H1 (cell line): ENCODE results near the gene SFMBT2. TPM values are rescaled to one million over a fixed set of nuclear protein-coding genes. Genes with fewer than 3 reads are reported as not detected.

Source experiments
- CTCF ChIA-PET: fragments of 300-600 bp; sonication (Branson Sonifier 250); formaldehyde crosslinking; loops from one replicate; lab custom pipeline; 2021; ENCODE audit not compliant: partially characterized antibody; lab: Charles Lee
- POLR2A ChIA-PET: fragments of 300-600 bp; sonication (Branson Sonifier 250); formaldehyde crosslinking; loops from one replicate; lab custom pipeline; 2021; ENCODE audit warnings: inconsistent platforms; ENCODE audit not compliant: partially characterized antibody; lab: Charles Lee
- DNase-seq, 2 experiments: peaks; one replicate each; pipeline versions ENCODE4 v3.0.0 to v3.0.0-alpha.2; 2010 to 2022; ENCODE audit warnings: low spot score in 2 of 2, low read depth in 1 of 2, mixed read lengths in 1 of 2
- FAIRE-seq: peaks from 2 replicates; lab custom pipeline; 2011; peaks lifted over from hg19 to GRCh38; lab: Jason Lieb, UNC
- H2AFZ ChIP-seq: 2 replicates; pipeline ENCODE4 v1.8.1; 2012; ENCODE audit warnings: low read length, inconsistent platforms
- H2AK5ac ChIP-seq: 2 replicates; pipeline ENCODE4 v1.6.1; 2013; ENCODE audit warnings: low read depth, low read length
- H2BK120ac ChIP-seq: replicated peaks from 2 replicates; pipeline ENCODE3; 2013; ENCODE audit warnings: low read depth, low read length, inconsistent platforms
- H2BK12ac ChIP-seq: 2 replicates; pipeline ENCODE4 v1.6.1; 2013; ENCODE audit warnings: low read depth, low read length
- H2BK15ac ChIP-seq: 2 replicates; pipeline ENCODE4 v1.6.1; 2013; ENCODE audit warnings: low read length
- H2BK20ac ChIP-seq: 2 replicates; pipeline ENCODE4 v1.6.1; 2013; ENCODE audit warnings: low read length
- H2BK5ac ChIP-seq: 2 replicates; pipeline ENCODE4 v1.6.1; 2013; ENCODE audit warnings: low read depth, low read length
- H3K14ac ChIP-seq: 2 replicates; pipeline ENCODE4 v1.6.1; 2013; ENCODE audit warnings: inconsistent platforms; ENCODE audit not compliant: insufficient read length
- H3K18ac ChIP-seq: 2 replicates; pipeline ENCODE4 v1.6.1; 2013; ENCODE audit warnings: low read length; ENCODE audit errors: extremely low read depth
- H3K23ac ChIP-seq: 2 replicates; pipeline ENCODE4 v1.6.1; 2013; ENCODE audit warnings: inconsistent platforms; ENCODE audit not compliant: insufficient read length
- H3K23me2 ChIP-seq: 2 replicates; pipeline ENCODE4 v1.6.1; 2013; ENCODE audit warnings: low read depth, low read length
- H3K27ac ChIP-seq: 2 replicates; pipeline ENCODE4 v1.6.1; 2011; ENCODE audit warnings: low read depth, low read length, inconsistent platforms
- H3K27me3 ChIP-seq, 4 experiments: replicated peaks in 1 of 4; 1 replicate in 1 of 4; 2 replicates in 3 of 4; pipeline versions ENCODE4 v1.6.1 to v1.8.1; 2011 to 2013; ENCODE audit warnings: low read length in 3 of 4, mild to moderate bottlenecking in 3 of 4, inconsistent platforms in 2 of 4, mixed read lengths in 2 of 4, moderate library complexity in 1 of 4; ENCODE audit not compliant: control insufficient read depth in 3 of 4, insufficient read depth in 3 of 4; ENCODE audit errors: extremely low read depth in 1 of 4
- H3K36me3 ChIP-seq, 4 experiments: 2 replicates each; pipeline versions ENCODE4 v1.6.1 to v1.8.1; 2011 to 2013; ENCODE audit warnings: mild to moderate bottlenecking in 4 of 4, low read length in 3 of 4, moderate library complexity in 2 of 4, control low read depth in 1 of 4, inconsistent platforms in 1 of 4; ENCODE audit not compliant: insufficient read depth in 4 of 4, control insufficient read depth in 2 of 4
- H3K4ac ChIP-seq: replicated peaks from 2 replicates; pipeline ENCODE3; 2013; ENCODE audit warnings: low read length, low read depth, mixed read lengths, inconsistent platforms; ENCODE audit not compliant: insufficient read length
- H3K4me1 ChIP-seq, 4 experiments: replicated peaks in 1 of 4; 1 replicate in 1 of 4; 2 replicates in 3 of 4; pipeline versions ENCODE4 v1.6.1 to v1.8.1; 2011 to 2013; ENCODE audit warnings: low read length in 3 of 4, inconsistent platforms in 2 of 4, mixed read lengths in 1 of 4; ENCODE audit not compliant: insufficient read depth in 4 of 4, control insufficient read depth in 3 of 4
- H3K4me2 ChIP-seq, 2 experiments: 2 replicates each; pipeline versions ENCODE4 v1.6.1 to v1.8.1; 2011 to 2013; ENCODE audit warnings: low read depth in 2 of 2, low read length in 2 of 2, control low read depth in 1 of 2, inconsistent platforms in 1 of 2, mild to moderate bottlenecking in 1 of 2; ENCODE audit not compliant: insufficient read depth in 1 of 2
- H3K4me3 ChIP-seq, 4 experiments: fragments of 200-600, 300-600 bp in 1 of 4; sonication (generic), shearing (Covaris generic), sonication (Bioruptor Twin) in 1 of 4; 2 replicates each; pipeline versions ENCODE4 v1.5.1 to v1.8.1; 2011 to 2016; ENCODE audit warnings: low read length in 4 of 4, low read depth in 3 of 4, control low read depth in 2 of 4, inconsistent platforms in 2 of 4, mild to moderate bottlenecking in 2 of 4, mixed read lengths in 1 of 4, moderate library complexity in 1 of 4; ENCODE audit not compliant: insufficient read depth in 2 of 4; ENCODE audit errors: extremely low read depth in 1 of 4
- H3K56ac ChIP-seq: replicated peaks from 2 replicates; pipeline ENCODE3; 2013; ENCODE audit warnings: low read depth, mild to moderate bottlenecking, mixed read lengths, low read length, inconsistent platforms; ENCODE audit not compliant: insufficient read length
- H3K79me1 ChIP-seq: 2 replicates; pipeline ENCODE4 v1.6.1; 2013; ENCODE audit warnings: low read depth, low read length, control low read depth
- H3K79me2 ChIP-seq, 2 experiments: 2 replicates each; pipeline versions ENCODE4 v1.6.1 to v1.8.1; 2012 to 2013; ENCODE audit warnings: low read length in 2 of 2, mild to moderate bottlenecking in 2 of 2, inconsistent platforms in 1 of 2; ENCODE audit not compliant: insufficient read depth in 2 of 2, control insufficient read depth in 1 of 2
- H3K9ac ChIP-seq, 4 experiments: replicated peaks in 1 of 4; 1 replicate in 1 of 4; 2 replicates in 3 of 4; pipeline versions ENCODE4 v1.6.1 to v1.8.1; 2011 to 2013; ENCODE audit warnings: low read depth in 3 of 4, low read length in 3 of 4, control low read depth in 2 of 4, mild to moderate bottlenecking in 2 of 4, moderate library complexity in 2 of 4, inconsistent platforms in 1 of 4; ENCODE audit errors: extremely low read depth in 1 of 4
- H3K9me3 ChIP-seq, 2 experiments: 2 replicates each; pipeline versions ENCODE4 v1.6.1 to v1.8.1; 2012 to 2013; ENCODE audit warnings: mild to moderate bottlenecking in 2 of 2, moderate library complexity in 2 of 2, control low read depth in 1 of 2, inconsistent platforms in 1 of 2, low read depth in 1 of 2, low read length in 1 of 2, mixed read lengths in 1 of 2; ENCODE audit not compliant: insufficient read depth in 2 of 2
- H4K20me1 ChIP-seq, 2 experiments: replicated peaks in 1 of 2; 2 replicates each; pipeline versions ENCODE3 to v1.8.1; 2011 to 2013; ENCODE audit warnings: inconsistent platforms in 2 of 2, low read length in 2 of 2, mild to moderate bottlenecking in 1 of 2; ENCODE audit not compliant: insufficient read depth in 2 of 2, control insufficient read depth in 1 of 2
- H4K5ac ChIP-seq: 2 replicates; pipeline ENCODE4 v1.6.1; 2013; ENCODE audit warnings: low read length, low read depth, mixed read lengths, inconsistent platforms; ENCODE audit not compliant: insufficient read length
- H4K8ac ChIP-seq: 2 replicates; pipeline ENCODE4 v1.8.0; 2013; ENCODE audit warnings: mild to moderate bottlenecking, moderate library complexity, low read length, inconsistent platforms; ENCODE audit not compliant: insufficient read depth; ENCODE audit errors: extremely low read depth
- H4K91ac ChIP-seq: replicated peaks from 2 replicates; pipeline ENCODE3; 2013; ENCODE audit warnings: low read length, mixed read lengths, inconsistent platforms; ENCODE audit not compliant: insufficient read length
- CTBP2 ChIP-seq: IDR thresholded peaks from 2 replicates; pipeline ENCODE4 v1.7.0; 2011; ENCODE audit warnings: borderline replicate concordance, mild to moderate bottlenecking, moderate library complexity, mixed read lengths, low read length; ENCODE audit not compliant: insufficient read depth, insufficient read length
- KDM5A ChIP-seq: fragments of 200-600 bp; IDR thresholded peaks from 2 replicates; pipeline ENCODE4 v1.7.1; 2012; ENCODE audit warnings: mild to moderate bottlenecking, low read length, inconsistent platforms, mixed read lengths
- RFX5 ChIP-seq: IDR thresholded peaks from 2 replicates; pipeline ENCODE4 v1.6.1; 2011; ENCODE audit warnings: low read depth, low read length, improper control_type of control experiment, borderline replicate concordance
- WGBS, 2 experiments: shearing (Covaris generic) in 1 of 2; methylation state at CpG; one replicate each; pipeline versions ENCODE4 v1.1.6 to v1.1.7; 2013 to 2015; ENCODE audit warnings: low lambda C conversion rate in 2 of 2, mixed read lengths in 2 of 2, inconsistent platforms in 1 of 2, low coverage in 1 of 2, missing lambda C conversion rate in 1 of 2; ENCODE audit not compliant: insufficient replicate concordance in 2 of 2, insufficient coverage in 1 of 2, insufficient read length in 1 of 2; ENCODE audit errors: extremely low coverage in 1 of 2, missing lambda C conversion rate in 1 of 2; 5-methylcytosine and 5-hydroxymethylcytosine counted together
- polyA plus RNA-seq, 7 experiments: library from polyadenylated mRNA; depleted of rRNA in 3 of 7; stranded (reverse) in 5 of 7; unstranded in 2 of 7; fragments of >200 nt in 5 of 7; fragments of 200-250 nt in 2 of 7; gene quantifications; 1 replicate in 5 of 7; 2 replicates in 1 of 7; 4 replicates in 1 of 7; pipeline versions ENCODE4 v1.2.1 to v1.2.3, GENCODE V29; 2011 to 2013; ENCODE audit warnings: missing spikeins in 2 of 7, mixed read lengths in 2 of 7
- total RNA-seq: library from RNA; stranded (reverse); fragmentation: NEBNext Ultra II Directional; extraction: Animal tissue kit (Norgen Biotek cat#: 25700); gene quantifications from 2 replicates; pipeline ENCODE4 v1.2.1, GENCODE V29; 2021

SFMBT2 gene
- total and polyA plus RNA-seq, 2 of the 8 experiments (the other 6 are each of a cell fraction or from before 2014, with no cell fraction given): 2.9 to 11.0 TPM

- Histone ChIP-seq H3K14ac (no peak overlapping the region), H2BK5ac (no peak overlapping the region), H3K56ac (no peak overlapping the region), H3K9me3 (no peaks in the 10 kb centered on the region), H3K4me3 (no peak overlapping the region), H2AFZ (no peak overlapping the region), H3K79me2 (no peaks in the 10 kb centered on the region), H3K18ac (no peak overlapping the region), H3K4me1 (no peaks in the 10 kb centered on the region), H3K4me2 (no peak overlapping the region), H3K23me2 (no peaks in the 10 kb centered on the region), H3K4ac (no peak overlapping the region), H3K36me3 (peaks cover 0 to 8% (median 0%) of the 10 kb centered on the region in 4 experiments; a peak in 4 of 8 replicates), H3K9ac (no peak overlapping the region), H4K91ac (no peak overlapping the region), H3K27me3 (no peaks in the 10 kb centered on the region), H4K5ac (no peak overlapping the region), H2BK12ac (no peak overlapping the region), H2AK5ac (no peak overlapping the region), H3K79me1 (no peaks in the 10 kb centered on the region), H2BK20ac (no peak overlapping the region), H2BK120ac (no peak overlapping the region), H4K8ac (no peak overlapping the region), H2BK15ac (no peak overlapping the region), H3K27ac (no peak overlapping the region), H4K20me1 (peaks cover 0 to 2% of the 10 kb centered on the region in 2 experiments), H3K23ac (no peak overlapping the region)
- 92% methylated on average over 15 of the region's 15 CpGs; no CpG with 5 or more reads in 1 of the 2 experiments for WGBS, 2 experiments
- TF ChIP-seq KDM5A (no peak), CTBP2 (no peak), RFX5 (no peak)
- CTCF ChIA-PET: interaction anchor here (0.9 to 2.2 kb wide), 6 partner anchors 8 to 242 kb away, joined by 3 to 6 read pairs (median 3); no protein-coding TSS in a partner anchor
- no peak for FAIRE-seq
- POLR2A ChIA-PET: no interaction called here
- no peak for DNase-seq
Measured at GRCh38 chr10:7161484-7162250, 249.2 kb downstream of the SFMBT2 start.
